NCI-H1930 (cell line): ENCODE results near the gene LPAR4.
"Not testable (repeated sequence)": the region's sequence is repeated elsewhere in the genome, so short reads cannot be mapped to it uniquely, and the experiment has no call there.

ENCODE experiments used
- DNase-seq, 2 experiments: peaks; one replicate each; lab custom pipeline; 2025; lab: John Stamatoyannopoulos, UW

LPAR4 gene

DNA sequence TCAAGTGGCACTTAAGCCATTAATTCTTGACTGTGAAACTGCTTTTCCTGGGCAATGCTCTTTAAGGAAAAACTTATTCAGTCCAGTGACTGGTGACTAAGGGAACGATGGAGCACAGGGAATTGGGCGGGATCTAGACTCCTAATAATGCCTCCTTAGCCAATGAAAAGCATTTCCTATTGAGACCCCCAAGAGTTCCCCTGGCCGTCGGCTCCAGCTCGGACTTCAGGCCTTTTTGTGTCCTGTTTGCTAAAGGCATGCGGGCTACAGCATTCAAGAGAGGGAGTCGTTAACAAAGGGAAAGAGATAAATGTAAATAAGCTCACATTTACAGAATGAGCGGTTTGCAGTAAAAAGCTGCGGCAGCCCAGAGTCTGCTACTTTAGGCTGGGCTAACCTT lies at the start of gene LPAR4:
LPAR4 (plus strand) TSS at position 232 of the 400 bp plus-strand sequence. CDS start 7,150 bp downstream, outside the sequence.
- no peak for DNase-seq

DNA sequence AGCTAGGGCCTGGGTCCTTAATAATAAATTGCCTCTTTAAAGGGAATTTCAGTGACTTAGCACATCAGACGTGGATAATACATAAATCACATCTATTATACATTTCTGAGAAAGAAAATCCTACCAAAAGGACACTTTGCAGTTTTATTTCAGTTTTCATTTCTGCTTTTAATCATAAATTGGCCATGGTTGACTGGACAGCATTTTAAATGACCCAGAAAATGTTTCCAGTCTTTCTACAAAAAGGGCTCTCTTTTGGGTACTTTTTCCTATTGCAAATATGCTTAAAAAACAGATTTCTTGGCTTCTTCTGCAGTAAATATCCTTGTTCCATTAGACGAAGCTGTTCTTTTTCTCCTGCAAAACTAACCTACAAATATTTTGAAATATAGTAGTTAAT lies 41.4 kb upstream of the LPAR4 start:
- no peak for DNase-seq

DNA sequence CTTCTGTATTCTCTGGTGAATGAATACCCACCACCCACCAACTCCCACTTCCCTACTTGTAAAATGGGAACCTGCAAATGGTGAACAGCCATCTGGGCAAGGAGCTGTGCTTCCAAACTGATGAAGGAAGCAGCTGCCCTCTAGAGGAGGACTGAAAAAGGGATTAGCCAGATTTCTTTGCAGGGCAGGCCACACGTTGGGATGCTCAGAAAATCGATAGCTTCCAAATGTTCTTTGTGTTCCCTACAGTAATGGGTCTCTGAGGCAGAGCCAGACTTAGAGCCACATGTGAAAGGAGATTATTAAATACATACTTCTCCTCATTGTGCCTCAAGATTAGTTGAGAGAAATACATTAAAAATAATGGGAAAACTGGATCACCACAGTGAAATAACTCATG lies 39.3 kb upstream of the LPAR4 start:
- DNase-seq: no peak

GRCh38 chrX:78708816-78709215 lies 38.7 kb upstream of the LPAR4 start:
- DNase-seq: no peak

DNA sequence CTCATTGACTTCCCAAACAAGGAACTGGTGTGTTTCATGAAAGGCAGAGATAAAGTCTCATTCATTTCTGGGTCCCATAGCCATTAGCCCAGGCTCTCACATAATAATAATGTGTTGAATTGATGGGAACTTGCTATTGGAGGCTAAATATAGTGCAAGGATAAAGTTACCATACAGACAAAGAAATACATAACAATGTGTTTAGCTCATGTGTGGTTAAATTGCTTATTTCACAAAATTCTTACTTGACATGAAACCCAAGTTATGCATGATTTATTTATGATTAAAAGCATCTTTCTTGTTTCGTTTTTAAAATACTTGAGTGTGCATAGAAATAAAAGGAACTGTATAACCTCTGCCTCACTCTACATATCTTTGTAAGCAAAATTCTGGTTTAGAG lies 37.3 kb upstream of the LPAR4 start:
- no peak for DNase-seq

- DNase-seq: no peak
These were observed 35.2 kb upstream of the LPAR4 start for GRCh38 chrX:78712336-78712735.

- DNase-seq: no peak
These were observed 22.2 kb upstream of the LPAR4 start for GRCh38 chrX:78725287-78725686.

DNA sequence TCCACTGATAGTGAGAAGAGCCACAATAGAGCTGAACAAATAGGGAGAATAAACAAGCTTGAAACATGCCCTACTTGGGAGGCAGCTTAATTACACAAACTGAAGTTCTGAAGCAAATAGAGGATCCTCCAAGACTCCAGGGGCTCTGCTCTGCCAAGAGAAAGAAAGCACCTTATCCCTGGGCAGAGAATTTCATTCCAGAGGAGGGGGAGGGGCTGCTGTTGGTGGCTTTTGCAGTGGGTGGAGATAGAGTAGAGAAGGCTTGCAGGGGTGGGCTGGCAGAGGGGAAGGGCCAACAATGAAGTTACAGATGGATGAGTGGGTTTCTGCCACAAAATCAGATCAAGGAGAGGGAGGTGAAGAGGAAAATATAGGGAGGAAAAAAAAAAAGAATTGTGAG lies 1.0 kb upstream of the LPAR4 start:
- DNase-seq: no peak

GRCh38 chrX:78747971-78748370 lies 451 bp downstream of the LPAR4 start:
- no peak for DNase-seq

DNA sequence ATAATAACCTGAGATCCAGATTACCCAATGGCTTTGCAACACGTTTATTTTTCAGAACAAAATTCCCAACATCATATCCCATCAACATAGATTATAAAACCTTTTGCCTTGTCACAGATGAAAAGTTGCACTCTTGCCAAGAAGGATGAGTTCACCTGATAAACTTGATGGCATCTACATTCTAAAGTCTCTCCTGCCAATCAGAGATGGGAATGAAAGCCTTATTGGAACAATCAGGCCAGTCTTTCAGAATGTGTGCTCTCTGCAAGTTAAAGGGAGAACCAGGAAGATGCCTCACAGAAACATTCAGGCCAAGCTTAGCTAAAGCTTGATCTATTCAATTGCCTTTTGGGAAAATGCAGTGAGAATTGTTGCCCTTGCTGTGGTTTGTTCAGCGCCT lies 1.3 kb downstream of the LPAR4 start:
- DNase-seq: no peak

GRCh38 chrX:78753571-78753970 lies 6.1 kb downstream of the LPAR4 start:
- no peak for DNase-seq

DNA sequence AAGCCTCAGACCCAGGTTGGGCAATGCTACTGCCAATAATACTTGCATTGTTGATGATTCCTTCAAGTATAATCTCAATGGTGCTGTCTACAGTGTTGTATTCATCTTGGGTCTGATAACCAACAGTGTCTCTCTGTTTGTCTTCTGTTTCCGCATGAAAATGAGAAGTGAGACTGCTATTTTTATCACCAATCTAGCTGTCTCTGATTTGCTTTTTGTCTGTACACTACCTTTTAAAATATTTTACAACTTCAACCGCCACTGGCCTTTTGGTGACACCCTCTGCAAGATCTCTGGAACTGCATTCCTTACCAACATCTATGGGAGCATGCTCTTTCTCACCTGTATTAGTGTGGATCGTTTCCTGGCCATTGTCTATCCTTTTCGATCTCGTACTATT lies 7.4 kb downstream of the LPAR4 start:
- DNase-seq: no peak

- no peak for DNase-seq
These were observed 11.6 kb downstream of the LPAR4 start for GRCh38 chrX:78759081-78759480.

- no peak for DNase-seq
These were observed 21.7 kb downstream of the LPAR4 start for GRCh38 chrX:78769101-78769755.

DNA sequence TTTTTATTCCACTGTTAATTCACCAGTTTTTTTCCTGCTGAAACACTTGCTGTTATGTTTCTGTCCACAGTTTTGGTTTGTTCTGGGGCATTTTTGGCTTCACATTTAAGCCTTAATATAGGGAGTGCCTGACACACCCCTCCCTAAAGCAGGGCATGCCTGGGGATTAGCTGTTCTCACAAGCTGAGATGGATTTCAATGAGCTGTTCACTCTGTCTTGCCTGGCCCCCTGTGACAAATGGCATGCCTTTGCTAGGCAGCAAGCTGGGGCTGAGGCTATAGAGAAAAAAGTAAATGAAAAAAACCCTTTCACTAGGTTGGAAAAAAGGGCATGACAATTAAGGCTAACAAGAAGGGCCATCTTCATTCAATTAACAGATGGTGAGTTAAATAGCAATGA lies 22.4 kb downstream of the LPAR4 start:
- no peak for DNase-seq

DNA sequence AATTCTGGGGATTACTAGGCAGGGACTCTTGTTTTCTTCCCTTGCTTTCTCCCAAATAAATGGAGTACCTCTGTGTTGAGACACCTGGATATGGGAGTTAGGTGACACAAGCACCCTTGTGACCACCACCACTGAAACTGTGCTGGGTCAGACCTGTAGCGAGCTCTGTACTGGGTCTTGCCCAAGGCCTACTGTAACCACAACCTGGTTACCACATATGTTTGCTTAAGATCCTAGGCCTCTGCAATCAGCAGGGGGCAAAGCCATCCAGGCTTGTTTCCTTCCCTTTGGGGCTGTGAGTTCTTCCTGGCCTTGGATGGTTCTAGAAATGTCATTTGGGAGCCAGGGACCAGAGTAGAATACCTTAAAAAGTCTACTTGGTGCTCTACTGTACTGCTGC lies 49.4 kb downstream of the LPAR4 start:
- DNase-seq: no peak

- DNase-seq: no peak
These were observed 52.6 kb downstream of the LPAR4 start for GRCh38 chrX:78800114-78800513.

GRCh38 chrX:78800694-78801093 lies 53.2 kb downstream of the LPAR4 start:
- no peak for DNase-seq

DNA sequence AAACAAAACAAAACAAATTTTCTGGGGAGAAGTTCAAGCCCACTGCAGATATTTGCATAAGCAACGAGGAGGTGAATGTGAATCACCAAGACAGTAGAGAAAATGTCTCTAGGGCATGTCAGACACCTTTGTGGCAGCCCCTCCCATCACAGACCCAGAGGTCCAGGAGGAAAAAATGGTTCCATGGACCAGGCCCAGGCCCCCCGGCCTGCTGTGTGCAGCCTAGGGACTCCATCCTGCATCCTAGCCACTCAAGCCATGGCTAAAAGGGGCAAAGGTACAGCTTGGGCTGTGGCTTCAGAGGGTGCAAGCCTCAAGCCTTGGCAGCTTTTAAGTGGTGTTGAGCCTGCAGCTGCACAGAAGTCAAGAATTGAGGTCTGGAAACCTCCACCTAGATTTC lies 54.0 kb downstream of the LPAR4 start:
- no peak for DNase-seq

DNA sequence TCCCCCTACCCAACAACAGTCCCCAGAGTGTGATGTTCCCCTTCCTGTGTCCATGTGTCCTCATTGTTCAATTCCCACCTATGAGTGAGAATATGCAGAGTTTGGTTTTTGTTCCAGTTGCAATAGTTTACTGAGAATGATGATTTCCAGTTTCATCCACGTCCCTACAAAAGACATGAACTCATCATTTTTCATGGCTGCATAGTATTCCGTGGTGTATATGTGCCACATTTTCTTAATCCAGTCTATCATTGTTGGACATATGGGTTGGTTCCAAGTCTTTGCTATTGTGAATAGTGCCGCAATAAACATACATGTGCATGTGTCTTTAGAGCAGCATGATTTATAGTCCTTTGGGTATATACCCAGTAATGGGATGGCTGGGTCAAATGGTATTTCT lies 55.0 kb downstream of the LPAR4 start:
- not testable (repeated sequence) for DNase-seq
